NCI-H748 treated with DMSO at 0.1 percent for 48 hours (cell line): ENCODE data around the gene ASTE1.
"Not testable (repeated sequence)": the region's sequence is repeated elsewhere in the genome, so short reads cannot be mapped to it uniquely, and the experiment has no call there.

Source experiments
- DNase-seq: peaks from one replicate; lab custom pipeline; 2025; lab: John Stamatoyannopoulos, UW

ASTE1 gene

GRCh38 chr3:131008326-131008725 lies 18.3 kb downstream of the ASTE1 start:
- no peak for DNase-seq

- no peak for DNase-seq
These were observed 18.8 kb downstream of the ASTE1 start for GRCh38 chr3:131007782-131008181.

GRCh38 chr3:131007256-131007655 lies 19.4 kb downstream of the ASTE1 start:
- no peak for DNase-seq

GRCh38 chr3:131004603-131005002 lies 22.0 kb downstream of the ASTE1 start:
- DNase-seq: no peak

- no peak for DNase-seq
These were observed 25.6 kb downstream of the ASTE1 start for GRCh38 chr3:131001071-131001470.

GRCh38 chr3:130997289-130997688 lies 29.3 kb downstream of the ASTE1 start:
- DNase-seq: no peak

GRCh38 chr3:130992344-130992743 lies 34.3 kb downstream of the ASTE1 start:
- DNase-seq: no peak

- no peak for DNase-seq
These were observed 35.5 kb downstream of the ASTE1 start for GRCh38 chr3:130991126-130991525.

- no peak for DNase-seq
These were observed 36.3 kb downstream of the ASTE1 start for GRCh38 chr3:130990282-130990681.

- DNase-seq: no peak
These were observed 45.2 kb downstream of the ASTE1 start for GRCh38 chr3:130981469-130981868.

- DNase-seq: no peak
These were observed 47.5 kb downstream of the ASTE1 start for GRCh38 chr3:130979117-130979516.

GRCh38 chr3:130976706-130977105 lies 49.9 kb downstream of the ASTE1 start:
- no peak for DNase-seq

- no peak for DNase-seq
These were observed 51.4 kb downstream of the ASTE1 start for GRCh38 chr3:130975251-130975650.

GRCh38 chr3:130974201-130974600 lies 52.4 kb downstream of the ASTE1 start:
- DNase-seq: no peak

GRCh38 chr3:130973406-130973805 lies 53.2 kb downstream of the ASTE1 start:
- DNase-seq: no peak

GRCh38 chr3:130972592-130972991 lies 54.0 kb downstream of the ASTE1 start:
- not testable (repeated sequence) for DNase-seq

- DNase-seq: no peak
These were observed 55.4 kb downstream of the ASTE1 start for GRCh38 chr3:130971208-130971607.

GRCh38 chr3:130969621-130970020 lies 57.0 kb downstream of the ASTE1 start:
- no peak for DNase-seq

GRCh38 chr3:130968221-130968620 lies 58.4 kb downstream of the ASTE1 start:
- no peak for DNase-seq

GRCh38 chr3:130967281-130967680 lies 59.3 kb downstream of the ASTE1 start:
- no peak for DNase-seq

GRCh38 chr3:130963878-130964277 lies 62.7 kb downstream of the ASTE1 start:
- DNase-seq: no peak
